ENCODE data around the gene KRTAP10-7.
"Not testable (repeated sequence)": the region's sequence is repeated elsewhere in the genome, so short reads cannot be mapped to it uniquely, and the experiment has no call there.

Gene KRTAP10-7

GRCh38 chr21:44578371-44579055 is 21.9 kb upstream of the KRTAP10-7 start:
- no peak for TF ChIP-seq CTCF (IDR thresholded peaks at IDR 0.05; ENCODE audit: borderline replicate concordance, control extremely low read depth, extremely low read depth, insufficient read depth, missing control alignments)
- DNase-seq (ENCODE audit: low spot score), result no peak
- in situ Hi-C loops (cut with MboI; ENCODE audit: low sequenced_read_pairs, unreplicated experiment), result no loop called here

- DNase-seq (ENCODE audit: low spot score), result no peak
- in situ Hi-C loops (cut with MboI; ENCODE audit: low sequenced_read_pairs, unreplicated experiment), result no loop called here
- no peak for TF ChIP-seq CTCF (IDR thresholded peaks at IDR 0.05; ENCODE audit: borderline replicate concordance, control extremely low read depth, extremely low read depth, insufficient read depth, missing control alignments)
Observed at GRCh38 chr21:44579056-44579832, 21.2 kb upstream of the KRTAP10-7 start.

- no peak for TF ChIP-seq CTCF (IDR thresholded peaks at IDR 0.05; ENCODE audit: borderline replicate concordance, control extremely low read depth, extremely low read depth, insufficient read depth, missing control alignments)
- DNase-seq (ENCODE audit: low spot score), result no peak
- in situ Hi-C loops (cut with MboI; ENCODE audit: low sequenced_read_pairs, unreplicated experiment), result no loop called here
Observed at GRCh38 chr21:44579833-44580144, 20.6 kb upstream of the KRTAP10-7 start.

- DNase-seq (ENCODE audit: low spot score); in situ Hi-C loops (cut with MboI; ENCODE audit: low sequenced_read_pairs, unreplicated experiment): not testable (repeated sequence)
Observed at GRCh38 chr21:44580231-44580821, 20.1 kb upstream of the KRTAP10-7 start, which contains the start of gene KRTAP10-5. KRTAP10-5 (minus strand) TSS chr21:44580604; CDS start chr21:44580578, 26 bp downstream.

- in situ Hi-C loops (cut with MboI; ENCODE audit: low sequenced_read_pairs, unreplicated experiment), result no loop called here
- no peak for DNase-seq (ENCODE audit: low spot score)
- TF ChIP-seq CTCF (IDR thresholded peaks at IDR 0.05; ENCODE audit: borderline replicate concordance, control extremely low read depth, extremely low read depth, insufficient read depth, missing control alignments), result no peak
Observed at GRCh38 chr21:44581158-44581557, 19.2 kb upstream of the KRTAP10-7 start.

- TF ChIP-seq CTCF (IDR thresholded peaks at IDR 0.05; ENCODE audit: borderline replicate concordance, control extremely low read depth, extremely low read depth, insufficient read depth, missing control alignments), result no peak
- in situ Hi-C loops (cut with MboI; ENCODE audit: low sequenced_read_pairs, unreplicated experiment), result no loop called here
- DNase-seq (ENCODE audit: low spot score), result no peak
Observed at GRCh38 chr21:44582055-44582454, 18.3 kb upstream of the KRTAP10-7 start.

All from GM13976 (cell line).